HEK293 (cell line): ENCODE measurements around the gene IGSF9B.

ENCODE experiments used
- ATF2 ChIP-seq: fragments of 450-650 bp; formaldehyde crosslinking; IDR thresholded peaks from 2 replicates; pipeline ENCODE4 v1.5.1; 2016; ENCODE audit warnings: missing biosample characterization, missing genetic modification characterization, low read depth
- CTCF ChIP-seq: fragments of 450-650 bp; formaldehyde crosslinking; IDR thresholded peaks from 2 replicates; pipeline ENCODE4 v1.5.1; 2016; ENCODE audit warnings: missing biosample characterization, missing genetic modification characterization
- TCF7L2 ChIP-seq: IDR thresholded peaks from 2 replicates; pipeline ENCODE4 v1.6.1; 2011; ENCODE audit warnings: low read depth, mild to moderate bottlenecking, inconsistent platforms, low read length, moderate library complexity, borderline replicate concordance
- YY1 ChIP-seq: fragments of 450-650 bp; formaldehyde crosslinking; IDR thresholded peaks from 2 replicates; pipeline ENCODE4 v1.5.1; 2018; ENCODE audit warnings: missing biosample characterization, missing genetic modification characterization
- ZNF112 ChIP-seq: fragments of 450-650 bp; formaldehyde crosslinking; IDR thresholded peaks from 2 replicates; pipeline ENCODE4 v1.5.0; 2017; ENCODE audit warnings: missing biosample characterization, missing genetic modification characterization
- ZNF175 ChIP-seq: fragments of 450-650 bp; formaldehyde crosslinking; IDR thresholded peaks from 2 replicates; pipeline ENCODE4 v1.5.1; 2016; ENCODE audit warnings: missing biosample characterization, missing genetic modification characterization
- ZNF362 ChIP-seq: fragments of 450-650 bp; formaldehyde crosslinking; IDR thresholded peaks from 2 replicates; pipeline ENCODE4 v1.5.1; 2016; ENCODE audit warnings: missing biosample characterization, missing genetic modification characterization
- ZNF510 ChIP-seq: fragments of 450-650 bp; formaldehyde crosslinking; IDR thresholded peaks from 2 replicates; pipeline ENCODE4 v1.5.1; 2018; ENCODE audit warnings: mild to moderate bottlenecking, missing genetic modification characterization, missing biosample characterization; ENCODE audit not compliant: insufficient replicate concordance
- ZNF555 ChIP-seq: fragments of 450-650 bp; formaldehyde crosslinking; conservative IDR thresholded peaks from 2 replicates; pipeline ENCODE4 v1.5.1; 2017; ENCODE audit warnings: missing biosample characterization, mild to moderate bottlenecking, missing genetic modification characterization, inconsistent platforms
- ZNF768 ChIP-seq: fragments of 450-650 bp; formaldehyde crosslinking; IDR thresholded peaks from 2 replicates; pipeline ENCODE4 v1.5.1; 2018; ENCODE audit warnings: missing biosample characterization, mild to moderate bottlenecking, missing genetic modification characterization

- no peak for TF ChIP-seq CTCF (tag by site-specific recombination)
- no peak for TF ChIP-seq ATF2
- no peak for TF ChIP-seq ZNF510 (tag by site-specific recombination)
- no peak for TF ChIP-seq YY1 (tag by site-specific recombination)
- TF ChIP-seq ZNF362 (tag by site-specific recombination), result no peak
- no peak for TF ChIP-seq ZNF768 (tag by site-specific recombination)
- TF ChIP-seq ZNF175, result no peak
- no peak for TF ChIP-seq TCF7L2
- TF ChIP-seq ZNF112 (tag by site-specific recombination), result no peak
- no peak for TF ChIP-seq ZNF555 (tag by site-specific recombination)
Measured at GRCh38 chr11:133911171-133911570, 45.6 kb downstream of the IGSF9B start.
